ENCODE data around the gene FOXD2.

Gene FOXD2

DNA sequence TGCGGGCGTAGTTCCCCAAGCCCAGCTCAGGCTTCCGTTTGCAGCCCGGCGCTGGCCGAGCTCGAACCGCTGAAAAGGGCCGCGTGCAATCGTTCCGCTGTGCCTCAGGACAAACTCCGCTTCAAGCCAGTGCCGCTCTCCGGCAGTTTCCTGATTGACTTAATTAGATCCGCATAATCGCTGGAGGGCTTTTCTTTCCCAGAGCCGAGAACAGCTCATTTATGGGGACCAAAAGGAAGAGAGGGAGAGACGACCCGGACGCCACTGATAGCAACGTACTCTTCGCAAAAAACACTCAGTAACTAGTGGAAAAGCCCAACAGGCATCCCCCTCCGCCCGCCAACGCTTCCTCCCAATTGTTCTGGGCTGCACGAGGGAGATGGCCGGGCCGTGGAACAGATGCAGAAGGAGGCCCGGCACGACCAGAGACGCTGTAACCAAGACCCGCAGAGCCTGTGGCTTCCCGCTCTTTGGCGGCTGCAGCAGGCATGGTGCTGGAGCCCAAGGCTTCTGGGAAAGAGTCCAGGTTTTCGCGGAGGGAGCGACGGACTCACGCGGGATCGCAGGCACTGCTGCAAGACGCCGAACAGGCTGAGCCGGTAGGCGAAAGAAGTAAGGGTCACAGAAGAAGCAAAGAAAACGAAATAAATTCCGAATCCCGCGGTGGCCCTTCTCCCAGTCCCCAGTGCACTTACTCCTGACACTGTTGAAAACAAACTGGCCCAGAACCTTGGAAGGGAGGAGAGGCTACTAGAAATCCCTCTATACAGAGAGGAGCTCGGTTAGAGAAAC lies 3.6 kb upstream of the FOXD2 start:
- TF ChIP-seq, protein P1, sequence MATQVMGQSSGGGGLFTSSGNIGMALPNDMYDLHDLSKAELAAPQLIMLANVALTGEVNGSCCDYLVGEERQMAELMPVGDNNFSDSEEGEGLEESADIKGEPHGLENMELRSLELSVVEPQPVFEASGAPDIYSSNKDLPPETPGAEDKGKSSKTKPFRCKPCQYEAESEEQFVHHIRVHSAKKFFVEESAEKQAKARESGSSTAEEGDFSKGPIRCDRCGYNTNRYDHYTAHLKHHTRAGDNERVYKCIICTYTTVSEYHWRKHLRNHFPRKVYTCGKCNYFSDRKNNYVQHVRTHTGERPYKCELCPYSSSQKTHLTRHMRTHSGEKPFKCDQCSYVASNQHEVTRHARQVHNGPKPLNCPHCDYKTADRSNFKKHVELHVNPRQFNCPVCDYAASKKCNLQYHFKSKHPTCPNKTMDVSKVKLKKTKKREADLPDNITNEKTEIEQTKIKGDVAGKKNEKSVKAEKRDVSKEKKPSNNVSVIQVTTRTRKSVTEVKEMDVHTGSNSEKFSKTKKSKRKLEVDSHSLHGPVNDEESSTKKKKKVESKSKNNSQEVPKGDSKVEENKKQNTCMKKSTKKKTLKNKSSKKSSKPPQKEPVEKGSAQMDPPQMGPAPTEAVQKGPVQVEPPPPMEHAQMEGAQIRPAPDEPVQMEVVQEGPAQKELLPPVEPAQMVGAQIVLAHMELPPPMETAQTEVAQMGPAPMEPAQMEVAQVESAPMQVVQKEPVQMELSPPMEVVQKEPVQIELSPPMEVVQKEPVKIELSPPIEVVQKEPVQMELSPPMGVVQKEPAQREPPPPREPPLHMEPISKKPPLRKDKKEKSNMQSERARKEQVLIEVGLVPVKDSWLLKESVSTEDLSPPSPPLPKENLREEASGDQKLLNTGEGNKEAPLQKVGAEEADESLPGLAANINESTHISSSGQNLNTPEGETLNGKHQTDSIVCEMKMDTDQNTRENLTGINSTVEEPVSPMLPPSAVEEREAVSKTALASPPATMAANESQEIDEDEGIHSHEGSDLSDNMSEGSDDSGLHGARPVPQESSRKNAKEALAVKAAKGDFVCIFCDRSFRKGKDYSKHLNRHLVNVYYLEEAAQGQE (IDR thresholded peaks at IDR 0.05; ENCODE audit: insufficient read depth in 1 of 2, low read depth in 2 of 2, low read length in 2 of 2), result no peak
- TF ChIP-seq FOXP2 (optimal IDR thresholded peaks at IDR 0.05; ENCODE audit: borderline replicate concordance, extremely low read depth, extremely low read length, insufficient read depth), result no peak

GRCh38 chr1:47435506-47436303 lies 2.1 kb upstream of the FOXD2 start:
- no peak for TF ChIP-seq POLR2AphosphoS5 (IDR thresholded peaks at IDR 0.05; ENCODE audit: low read depth, low read length)
- TF ChIP-seq, protein P1 (IDR thresholded peaks at IDR 0.05; ENCODE audit: insufficient read depth in 1 of 2, low read depth in 2 of 2, low read length in 2 of 2), result 0 out of 4 replicates have a peak, but pooled peaks of 1 of the 2 experiments have one; percentile 20

- TF ChIP-seq SIN3A (IDR thresholded peaks at IDR 0.05; ENCODE audit: borderline replicate concordance, insufficient read depth, low read length) (no peak), FOXP2 (optimal IDR thresholded peaks at IDR 0.05; ENCODE audit: borderline replicate concordance, extremely low read depth, extremely low read length, insufficient read depth) (peak; percentile 60), TAF1 (IDR thresholded peaks at IDR 0.05; ENCODE audit: borderline replicate concordance, insufficient read depth, low read length) (no peak), POLR2AphosphoS5 (IDR thresholded peaks at IDR 0.05; ENCODE audit: low read depth, low read length) (0 out of 2 replicates have a peak, but pooled peaks have one; percentile 20)
- TF ChIP-seq, protein P1 (IDR thresholded peaks at IDR 0.05; ENCODE audit: insufficient read depth in 1 of 2, low read depth in 2 of 2, low read length in 2 of 2), result no peak
Measured at GRCh38 chr1:47436304-47436978, 1.4 kb upstream of the FOXD2 start.

- TF ChIP-seq FOXP2 (optimal IDR thresholded peaks at IDR 0.05; ENCODE audit: borderline replicate concordance, extremely low read depth, extremely low read length, insufficient read depth), result no peak
- TF ChIP-seq POLR2AphosphoS5 (IDR thresholded peaks at IDR 0.05; ENCODE audit: low read depth, low read length), result no peak
- TF ChIP-seq SIN3A (IDR thresholded peaks at IDR 0.05; ENCODE audit: borderline replicate concordance, insufficient read depth, low read length), result no peak
- no peak for TF ChIP-seq TAF1 (IDR thresholded peaks at IDR 0.05; ENCODE audit: borderline replicate concordance, insufficient read depth, low read length)
- TF ChIP-seq, protein P1 (IDR thresholded peaks at IDR 0.05; ENCODE audit: insufficient read depth in 1 of 2, low read depth in 2 of 2, low read length in 2 of 2), result no peak
Measured at GRCh38 chr1:47436979-47437446, 831 bp upstream of the FOXD2 start.

Measured in PFSK-1 (cell line).